ENCODE measurements around the gene DICER1.
"Not testable (repeated sequence)": the region's sequence is repeated elsewhere in the genome, so short reads cannot be mapped to it uniquely, and the experiment has no call there.

DICER1 gene

GRCh38 chr14:95146079-95146771 lies 11.1 kb downstream of the DICER1 start:
- DNase-seq, result no peak

DNA sequence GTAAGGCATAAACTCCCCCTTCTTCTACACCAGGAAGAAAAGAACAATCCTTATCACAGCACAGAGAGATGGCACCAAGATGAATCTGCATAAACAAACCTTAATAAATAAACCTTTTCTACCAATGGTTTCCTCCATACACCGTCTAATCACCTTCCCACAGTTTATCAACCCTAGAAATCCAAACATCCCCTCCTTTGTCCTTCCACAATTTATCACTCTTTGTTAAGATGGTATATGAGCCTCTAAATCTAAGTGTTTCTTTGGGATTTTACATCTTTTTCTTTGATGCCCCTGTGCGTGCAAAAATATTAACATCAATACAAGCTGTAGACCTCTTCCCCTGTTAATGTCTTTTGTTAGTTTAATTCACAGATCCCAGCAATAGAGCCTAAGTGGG lies 12.5 kb downstream of the DICER1 start:
- no peak for DNase-seq

GRCh38 chr14:95143808-95144620 lies 13.3 kb downstream of the DICER1 start:
- no peak for DNase-seq

- no peak for DNase-seq
Observed at GRCh38 chr14:95142208-95142607, 15.1 kb downstream of the DICER1 start.

GRCh38 chr14:95141684-95142083 lies 15.6 kb downstream of the DICER1 start:
- no peak for DNase-seq

DNA sequence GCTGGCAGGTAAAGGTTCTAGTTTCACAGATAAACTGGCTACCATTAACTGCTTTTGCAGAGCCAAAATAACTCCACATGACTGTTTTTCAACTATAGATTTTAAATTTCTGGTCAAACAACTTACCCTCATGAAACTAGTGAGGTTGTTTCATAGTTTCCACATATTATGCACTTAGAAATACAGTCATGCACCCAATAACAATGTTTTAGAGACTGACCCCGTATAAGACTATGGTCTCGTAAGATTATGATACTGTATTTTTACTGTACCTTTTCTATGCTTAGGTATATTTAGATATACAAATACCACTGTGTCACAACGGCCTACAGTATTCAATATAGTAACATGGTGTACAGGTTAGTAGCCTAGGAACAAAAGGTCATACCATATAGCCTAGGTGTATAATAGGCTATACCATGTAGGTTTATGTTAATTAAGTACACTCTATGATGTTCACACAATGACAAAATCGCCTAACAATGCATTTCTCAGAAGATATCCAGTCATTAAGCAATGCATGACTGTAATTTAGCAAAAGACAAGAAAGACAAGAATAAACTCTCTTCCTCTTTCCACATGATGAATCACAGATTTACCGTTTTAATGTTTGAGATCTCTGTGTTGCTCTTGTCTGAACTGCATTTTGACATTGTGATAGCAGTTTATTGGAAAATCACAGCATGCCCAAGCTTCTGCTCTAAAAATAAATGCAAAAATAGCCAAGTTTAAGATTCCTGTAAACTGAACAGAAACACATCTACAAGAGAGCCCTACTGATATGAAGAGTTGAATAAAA lies 17.1 kb downstream of the DICER1 start:
- no peak for DNase-seq

- DNase-seq, result no peak
Observed at GRCh38 chr14:95138876-95139275, 18.5 kb downstream of the DICER1 start.

- DNase-seq, result not testable (repeated sequence)
Observed at GRCh38 chr14:95138455-95138854, 18.9 kb downstream of the DICER1 start.

DNA sequence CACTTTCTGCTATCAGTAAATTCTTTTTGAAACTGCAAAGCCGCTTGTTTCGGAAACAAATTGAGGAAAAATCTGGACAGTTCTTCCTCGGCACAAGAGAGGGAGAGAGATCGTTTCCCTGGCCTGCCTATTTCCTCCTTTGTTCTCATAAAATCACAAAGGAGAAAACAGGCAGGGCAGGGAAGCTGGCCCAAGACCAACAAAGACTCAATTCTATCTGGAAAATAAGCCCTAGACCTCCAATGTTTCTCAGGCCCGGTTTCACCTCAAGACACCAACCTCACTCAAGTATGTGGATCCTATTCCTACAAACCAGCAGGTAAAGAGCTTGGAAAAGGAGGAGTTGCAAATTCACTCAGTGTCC lies 19.5 kb downstream of the DICER1 start:
- no peak for DNase-seq

- no peak for DNase-seq
Observed at GRCh38 chr14:95137164-95137803, 20.0 kb downstream of the DICER1 start.

- no peak for DNase-seq
Observed at GRCh38 chr14:95136631-95137030, 20.7 kb downstream of the DICER1 start.

GRCh38 chr14:95134304-95134933 lies 22.9 kb downstream of the DICER1 start:
- DNase-seq, result no peak

- DNase-seq, result no peak
Observed at GRCh38 chr14:95133282-95133681, 24.0 kb downstream of the DICER1 start.

GRCh38 chr14:95132760-95133159 lies 24.6 kb downstream of the DICER1 start:
- no peak for DNase-seq

GRCh38 chr14:95130549-95130948 lies 26.8 kb downstream of the DICER1 start:
- no peak for DNase-seq

DNA sequence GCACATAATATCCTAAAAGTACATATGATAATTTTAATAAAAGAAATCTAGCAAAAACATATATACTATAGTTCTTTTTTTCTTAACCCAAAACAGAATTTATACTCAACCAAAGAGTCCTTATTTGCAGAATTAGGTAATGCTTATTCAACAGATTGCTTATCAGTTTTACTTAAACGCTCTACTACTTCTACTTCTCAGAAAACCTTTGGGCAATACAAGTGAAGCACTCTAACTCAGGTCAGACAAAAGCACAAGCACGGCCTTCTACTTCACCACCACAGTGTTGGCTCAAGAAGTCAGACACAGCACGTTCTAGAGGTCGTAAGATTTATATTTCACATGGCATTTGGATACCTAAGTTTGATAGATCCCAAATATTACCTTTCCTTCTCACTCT lies 29.2 kb downstream of the DICER1 start:
- no peak for DNase-seq

DNA sequence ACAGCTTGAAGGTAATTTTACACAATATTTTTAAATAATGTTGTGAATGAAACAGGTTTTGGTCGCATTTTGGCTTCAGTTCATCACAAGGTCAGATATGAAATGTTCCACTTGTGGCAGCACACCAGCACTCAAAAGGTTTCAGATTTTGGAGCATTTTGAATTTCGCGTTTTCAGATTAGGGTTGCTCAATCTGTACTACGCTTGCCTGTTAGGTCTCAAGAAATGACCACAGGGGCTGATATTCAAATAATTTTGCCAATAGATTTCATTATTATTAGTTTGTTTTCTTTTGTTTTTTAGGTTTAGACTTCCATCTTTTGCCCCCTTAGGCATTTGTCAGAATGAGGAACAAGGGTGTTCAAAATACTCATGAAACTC lies 29.8 kb downstream of the DICER1 start:
- DNase-seq, result no peak

DNA sequence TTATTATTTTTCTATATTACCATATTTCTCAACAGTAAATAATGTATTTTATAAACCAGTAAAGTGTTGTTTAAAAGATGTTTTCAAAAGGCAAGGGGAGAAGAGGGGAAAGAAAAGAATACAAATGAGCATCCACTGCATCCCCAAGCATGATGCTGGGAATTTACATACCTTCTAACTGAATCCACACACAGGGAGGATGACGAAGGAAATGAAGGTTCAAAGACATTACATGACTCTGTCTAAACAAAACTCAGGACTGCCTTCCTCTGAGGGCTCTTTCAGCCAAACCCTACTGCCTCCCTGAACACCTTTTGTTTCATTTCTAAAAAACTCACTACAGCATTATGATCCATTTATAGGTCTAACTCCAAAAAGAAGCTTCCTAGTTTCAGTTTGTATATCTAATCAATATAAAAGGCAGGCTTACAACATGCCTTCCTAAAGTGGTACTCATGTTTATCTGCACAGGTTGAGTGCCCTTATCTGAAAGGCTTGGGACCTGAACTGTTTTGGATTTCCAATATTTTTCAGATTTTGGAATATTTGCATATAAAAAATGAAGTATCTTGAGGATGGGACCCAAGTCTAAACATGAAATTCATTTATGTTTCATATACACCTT lies 30.3 kb downstream of the DICER1 start:
- DNase-seq, result no peak

DNA sequence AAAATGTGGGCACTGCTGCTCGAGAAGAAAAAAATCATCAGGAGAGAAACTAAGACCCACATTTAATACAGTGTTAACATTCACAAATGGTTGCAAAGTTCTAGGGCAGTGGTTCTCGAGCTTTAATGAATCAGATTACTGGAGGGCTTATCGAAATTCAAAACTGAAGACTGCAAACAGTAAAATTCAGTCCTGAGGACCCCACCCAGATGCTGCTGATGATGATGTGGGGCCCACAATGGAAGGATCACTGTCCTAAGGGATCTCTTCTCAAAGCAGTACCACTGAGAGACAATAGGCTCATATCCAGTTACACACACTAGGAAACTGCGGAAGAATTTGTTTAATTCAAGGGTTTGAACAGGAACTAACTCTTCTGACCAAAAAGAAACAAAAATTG lies 31.4 kb downstream of the DICER1 start:
- no peak for DNase-seq

GRCh38 chr14:95125221-95125620 lies 32.1 kb downstream of the DICER1 start:
- no peak for DNase-seq

DNA sequence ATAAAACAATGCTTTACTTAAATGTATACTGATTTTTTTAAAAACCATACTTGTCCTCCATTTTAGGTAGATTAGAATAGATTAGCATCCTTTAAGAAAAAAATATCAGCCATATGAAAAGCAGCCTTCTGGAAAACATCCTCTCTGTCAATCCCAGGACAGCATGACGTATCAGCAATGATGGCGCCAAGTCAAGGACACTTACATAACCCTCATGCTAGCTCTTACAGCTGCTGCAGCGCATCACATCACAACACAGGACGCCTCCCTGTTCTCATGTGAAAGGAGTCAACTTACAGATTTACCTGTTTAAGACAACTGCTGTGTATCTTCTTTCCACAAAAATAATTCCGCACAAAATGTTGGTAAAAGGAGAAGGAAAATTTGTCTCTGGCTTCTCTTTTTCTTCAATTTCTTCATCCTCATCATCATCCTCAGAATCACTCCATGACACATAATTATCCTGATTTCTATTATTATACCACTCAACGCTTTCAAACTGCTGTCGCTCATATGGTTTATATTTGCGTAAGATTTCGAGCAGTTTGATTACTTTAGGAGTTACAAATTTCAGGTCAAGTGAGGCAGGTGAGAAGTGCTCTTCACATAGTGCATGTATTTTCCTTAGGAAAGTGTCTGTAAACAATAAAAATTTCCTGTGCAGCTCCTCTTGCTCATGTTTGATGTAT lies 33.3 kb downstream of the DICER1 start:
- DNase-seq, result no peak

DNA sequence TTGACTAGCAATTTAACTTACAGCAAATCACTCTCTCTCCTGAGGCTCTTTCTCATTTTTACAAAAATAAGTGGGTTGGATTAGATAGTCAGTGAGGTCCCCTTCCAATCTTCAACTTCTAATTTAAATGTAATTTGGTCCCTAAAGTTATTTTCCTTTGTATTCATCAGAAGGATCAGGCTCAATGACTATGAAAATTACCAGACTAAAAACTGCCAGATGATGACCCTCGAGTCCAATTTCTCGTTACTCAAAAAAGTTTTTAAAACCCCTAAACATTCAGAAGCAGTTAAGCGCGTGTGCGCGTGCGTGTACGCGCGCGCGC lies 34.7 kb downstream of the DICER1 start:
- no peak for DNase-seq
